Tibial nerve (tissue), 3 donors: ENCODE measurements around the gene CFTR.

Experiments used
- POLR2A ChIP-seq, 2 donors: fragments of 450-650 bp; IDR thresholded peaks; one replicate each; pipeline ENCODE4 v1.6.1; 2017; ENCODE audit warnings: antibody characterized with exemption in 2 of 2, mild to moderate bottlenecking in 2 of 2, moderate library complexity in 2 of 2
- TF ChIP-seq, protein P1 (sequence below), 5 experiments: fragments of 200-600 bp in 3 of 5; fragments of 450-650 bp in 2 of 5; sonication (generic) in 3 of 5; IDR thresholded peaks; one replicate each; pipeline ENCODE4 v1.5.1; 2016 to 2019; ENCODE audit warnings: antibody characterized with exemption in 5 of 5, mild to moderate bottlenecking in 3 of 5, moderate library complexity in 2 of 5

DNA sequence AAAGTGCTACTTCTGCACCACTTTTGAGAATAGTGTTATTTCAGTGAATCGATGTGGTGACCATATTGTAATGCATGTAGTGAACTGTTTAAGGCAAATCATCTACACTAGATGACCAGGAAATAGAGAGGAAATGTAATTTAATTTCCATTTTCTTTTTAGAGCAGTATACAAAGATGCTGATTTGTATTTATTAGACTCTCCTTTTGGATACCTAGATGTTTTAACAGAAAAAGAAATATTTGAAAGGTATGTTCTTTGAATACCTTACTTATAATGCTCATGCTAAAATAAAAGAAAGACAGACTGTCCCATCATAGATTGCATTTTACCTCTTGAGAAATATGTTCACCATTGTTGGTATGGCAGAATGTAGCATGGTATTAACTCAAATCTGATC lies 110.4 kb downstream of the CFTR start:
- no peak for TF ChIP-seq POLR2A (IDR thresholded peaks at IDR 0.05)
- TF ChIP-seq, protein P1, sequence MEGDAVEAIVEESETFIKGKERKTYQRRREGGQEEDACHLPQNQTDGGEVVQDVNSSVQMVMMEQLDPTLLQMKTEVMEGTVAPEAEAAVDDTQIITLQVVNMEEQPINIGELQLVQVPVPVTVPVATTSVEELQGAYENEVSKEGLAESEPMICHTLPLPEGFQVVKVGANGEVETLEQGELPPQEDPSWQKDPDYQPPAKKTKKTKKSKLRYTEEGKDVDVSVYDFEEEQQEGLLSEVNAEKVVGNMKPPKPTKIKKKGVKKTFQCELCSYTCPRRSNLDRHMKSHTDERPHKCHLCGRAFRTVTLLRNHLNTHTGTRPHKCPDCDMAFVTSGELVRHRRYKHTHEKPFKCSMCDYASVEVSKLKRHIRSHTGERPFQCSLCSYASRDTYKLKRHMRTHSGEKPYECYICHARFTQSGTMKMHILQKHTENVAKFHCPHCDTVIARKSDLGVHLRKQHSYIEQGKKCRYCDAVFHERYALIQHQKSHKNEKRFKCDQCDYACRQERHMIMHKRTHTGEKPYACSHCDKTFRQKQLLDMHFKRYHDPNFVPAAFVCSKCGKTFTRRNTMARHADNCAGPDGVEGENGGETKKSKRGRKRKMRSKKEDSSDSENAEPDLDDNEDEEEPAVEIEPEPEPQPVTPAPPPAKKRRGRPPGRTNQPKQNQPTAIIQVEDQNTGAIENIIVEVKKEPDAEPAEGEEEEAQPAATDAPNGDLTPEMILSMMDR (IDR thresholded peaks at IDR 0.05): no peak
